CD4-positive, alpha-beta T cell treated with Interleukin-15 for 1 hour (primary cell): ENCODE data around the gene PLXNB3.
"Not testable (repeated sequence)": the region's sequence is repeated elsewhere in the genome, so short reads cannot be mapped to it uniquely, and the experiment has no call there.

Source experiments
- DNase-seq: peaks from one replicate; pipeline ENCODE4 v3.0.0-alpha.2; 2020

The PLXNB3 gene

GRCh38 chrX:153763989-153764755 lies at the start of gene PLXNB3:
TSS of gene PLXNB3 (plus strand) at chrX:153764249. CDS start at chrX:153765536, 1,287 bp downstream.
- DNase-seq, result peak; percentile 74

GRCh38 chrX:153714256-153714655 lies 49.8 kb upstream of the PLXNB3 start:
- no peak for DNase-seq

- no peak for DNase-seq
These were observed 46.6 kb upstream of the PLXNB3 start for GRCh38 chrX:153717445-153717844.

GRCh38 chrX:153719238-153719637 lies 44.8 kb upstream of the PLXNB3 start:
- no peak for DNase-seq

- no peak for DNase-seq
These were observed 44.3 kb upstream of the PLXNB3 start for GRCh38 chrX:153719701-153720100.

GRCh38 chrX:153722704-153723350 lies 41.2 kb upstream of the PLXNB3 start:
- no peak for DNase-seq

GRCh38 chrX:153723351-153724251 lies 40.4 kb upstream of the PLXNB3 start:
- DNase-seq, result no peak

- DNase-seq, result peak; percentile 91
These were observed 39.6 kb upstream of the PLXNB3 start, which contains the start of the genes ABCD1 and BCAP31 for GRCh38 chrX:153724252-153725038. TSS of gene ABCD1 (plus strand) at chrX:153724856. CDS start at chrX:153725267, 411 bp downstream. TSS of gene BCAP31 (minus strand) at chrX:153724387. CDS start at chrX:153723244, 1,143 bp downstream.

- DNase-seq, result no peak
These were observed 38.8 kb upstream of the PLXNB3 start for GRCh38 chrX:153725039-153725831.

- DNase-seq, result no peak
These were observed 38.2 kb upstream of the PLXNB3 start for GRCh38 chrX:153725832-153726285.

- peak; percentile 75 for DNase-seq
These were observed 37.5 kb upstream of the PLXNB3 start for GRCh38 chrX:153726286-153727122.

- no peak for DNase-seq
These were observed 36.7 kb upstream of the PLXNB3 start for GRCh38 chrX:153727123-153727931.

GRCh38 chrX:153728095-153728494 lies 36.0 kb upstream of the PLXNB3 start:
- DNase-seq, result no peak

GRCh38 chrX:153728951-153729631 lies 35.0 kb upstream of the PLXNB3 start:
- DNase-seq, result no peak

- DNase-seq, result not testable (repeated sequence)
These were observed 33.9 kb upstream of the PLXNB3 start for GRCh38 chrX:153730115-153730514.

- DNase-seq, result no peak
These were observed 32.8 kb upstream of the PLXNB3 start for GRCh38 chrX:153731117-153731844.

- no peak for DNase-seq
These were observed 32.2 kb upstream of the PLXNB3 start for GRCh38 chrX:153731845-153732215.

- peak; percentile 36 for DNase-seq
These were observed 31.6 kb upstream of the PLXNB3 start for GRCh38 chrX:153732401-153732800.
